GM18870 (cell line): ENCODE results near the gene CDH8.
"Not testable (repeated sequence)": the region's sequence is repeated elsewhere in the genome, so short reads cannot be mapped to it uniquely, and the experiment has no call there.

Experiments
- ATAC-seq: cut with Tn5 transposase; IDR thresholded peaks from one replicate; pipeline ENCODE4 v1.9.1; 2021; ENCODE audit warnings: moderate library complexity; ENCODE audit not compliant: unreplicated experiment

Gene CDH8

GRCh38 chr16:61937646-61938045 lies 98.6 kb downstream of the CDH8 start:
- no peak for ATAC-seq

GRCh38 chr16:61936522-61936921 lies 99.7 kb downstream of the CDH8 start:
- ATAC-seq = no peak

GRCh38 chr16:61934601-61935000 lies 101.6 kb downstream of the CDH8 start:
- no peak for ATAC-seq

GRCh38 chr16:61929776-61930175 lies 106.5 kb downstream of the CDH8 start:
- ATAC-seq = no peak

GRCh38 chr16:61926766-61927165 lies 109.5 kb downstream of the CDH8 start:
- ATAC-seq = no peak

- no peak for ATAC-seq
Observed at GRCh38 chr16:61923629-61924028, 112.6 kb downstream of the CDH8 start.

- ATAC-seq = no peak
Observed at GRCh38 chr16:61921373-61921772, 114.9 kb downstream of the CDH8 start.

- not testable (repeated sequence) for ATAC-seq
Observed at GRCh38 chr16:61917865-61918826, 118.1 kb downstream of the CDH8 start.

GRCh38 chr16:61915569-61915968 lies 120.7 kb downstream of the CDH8 start:
- no peak for ATAC-seq

- ATAC-seq = no peak
Observed at GRCh38 chr16:61909074-61909473, 127.2 kb downstream of the CDH8 start.

GRCh38 chr16:61908426-61908825 lies 127.8 kb downstream of the CDH8 start:
- no peak for ATAC-seq

GRCh38 chr16:61901689-61902088 lies 134.5 kb downstream of the CDH8 start:
- ATAC-seq = no peak

- no peak for ATAC-seq
Observed at GRCh38 chr16:61900482-61900881, 135.8 kb downstream of the CDH8 start.

- no peak for ATAC-seq
Observed at GRCh38 chr16:61897657-61898056, 138.6 kb downstream of the CDH8 start.

GRCh38 chr16:61892531-61892930 lies 143.7 kb downstream of the CDH8 start:
- ATAC-seq = no peak

- no peak for ATAC-seq
Observed at GRCh38 chr16:61891460-61891859, 144.8 kb downstream of the CDH8 start.

GRCh38 chr16:61890386-61890785 lies 145.9 kb downstream of the CDH8 start:
- ATAC-seq = no peak

- no peak for ATAC-seq
Observed at GRCh38 chr16:61887903-61888302, 148.3 kb downstream of the CDH8 start.

GRCh38 chr16:61885343-61885742 lies 150.9 kb downstream of the CDH8 start:
- no peak for ATAC-seq

- no peak for ATAC-seq
Observed at GRCh38 chr16:61879306-61879705, 156.9 kb downstream of the CDH8 start.

GRCh38 chr16:61877436-61877835 lies 158.8 kb downstream of the CDH8 start:
- ATAC-seq = no peak

GRCh38 chr16:61872778-61873119 lies 163.5 kb downstream of the CDH8 start:
- ATAC-seq = no peak
